Measurements from ENCODE around the gene VPS29.

- TF ChIP-seq EZH2 (IDR thresholded peaks at IDR 0.05) (no peak), POLR2AphosphoS5 (IDR thresholded peaks at IDR 0.05; ENCODE audit: borderline replicate concordance, low read depth, low read length) (no peak), FOXP2 (optimal IDR thresholded peaks at IDR 0.05; ENCODE audit: control extremely low read depth, extremely low read length, insufficient read depth) (no peak)
These were observed 35.1 kb upstream of the VPS29 start for GRCh38 chr12:110536834-110537604.

Measured in SK-N-MC (cell line).